SU-DHL-6 (cell line): ENCODE measurements around the gene SLC45A1.

Experiments
- EZH2phosphoT487 ChIP-seq: fragments of 200-600 bp; sonication (generic), shearing (Covaris generic); conservative IDR thresholded peaks from 2 replicates; pipeline ENCODE4 v1.6.1; 2018; ENCODE audit warnings: mild to moderate bottlenecking, antibody characterized with exemption, low read length, moderate library complexity, mixed read lengths
- TF ChIP-seq, protein P1 (sequence below): fragments of 200-600 bp; sonication (generic); IDR thresholded peaks from one replicate; pipeline ENCODE4 v1.5.1; 2017; ENCODE audit warnings: antibody characterized with exemption, mild to moderate bottlenecking, low read length, moderate library complexity; ENCODE audit not compliant: insufficient read depth, poor library complexity, severe bottlenecking

DNA sequence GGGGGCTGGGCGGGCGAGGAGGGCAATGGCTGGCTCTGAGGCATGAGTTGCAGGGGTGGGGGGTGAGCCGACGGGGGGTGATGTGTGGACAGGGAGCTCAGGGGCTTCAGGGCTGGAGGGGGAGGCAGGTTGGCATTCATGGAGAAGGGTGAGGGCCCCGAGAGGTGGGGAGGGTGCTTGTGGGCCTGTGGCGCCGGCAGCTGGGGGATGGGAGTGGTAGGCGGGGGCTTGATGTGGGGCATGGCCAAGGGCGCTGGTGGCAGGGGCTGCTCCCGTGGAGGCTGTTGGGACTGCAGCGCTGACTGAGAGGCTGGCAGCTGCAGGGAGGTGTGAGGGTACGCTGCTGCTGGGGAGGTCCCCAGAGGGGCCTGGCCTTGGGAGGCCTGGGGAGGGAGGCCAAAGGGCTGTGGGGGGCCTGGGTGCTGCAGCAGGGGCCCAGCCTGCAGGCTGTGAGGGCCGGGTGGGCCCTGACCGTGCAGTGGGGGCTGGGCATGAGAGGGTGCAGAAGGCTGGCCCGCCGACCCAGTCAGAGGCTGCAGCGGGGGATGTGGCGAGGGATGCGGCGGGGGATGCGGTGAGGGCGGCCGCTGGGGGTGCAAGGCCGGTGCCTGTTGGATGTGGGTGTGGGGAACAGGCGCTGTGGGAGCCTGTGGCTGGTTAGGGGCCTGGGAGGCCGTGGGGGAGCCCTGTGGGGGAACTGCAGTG, 42.7 kb downstream of the SLC45A1 start:
- TF ChIP-seq, protein P1, sequence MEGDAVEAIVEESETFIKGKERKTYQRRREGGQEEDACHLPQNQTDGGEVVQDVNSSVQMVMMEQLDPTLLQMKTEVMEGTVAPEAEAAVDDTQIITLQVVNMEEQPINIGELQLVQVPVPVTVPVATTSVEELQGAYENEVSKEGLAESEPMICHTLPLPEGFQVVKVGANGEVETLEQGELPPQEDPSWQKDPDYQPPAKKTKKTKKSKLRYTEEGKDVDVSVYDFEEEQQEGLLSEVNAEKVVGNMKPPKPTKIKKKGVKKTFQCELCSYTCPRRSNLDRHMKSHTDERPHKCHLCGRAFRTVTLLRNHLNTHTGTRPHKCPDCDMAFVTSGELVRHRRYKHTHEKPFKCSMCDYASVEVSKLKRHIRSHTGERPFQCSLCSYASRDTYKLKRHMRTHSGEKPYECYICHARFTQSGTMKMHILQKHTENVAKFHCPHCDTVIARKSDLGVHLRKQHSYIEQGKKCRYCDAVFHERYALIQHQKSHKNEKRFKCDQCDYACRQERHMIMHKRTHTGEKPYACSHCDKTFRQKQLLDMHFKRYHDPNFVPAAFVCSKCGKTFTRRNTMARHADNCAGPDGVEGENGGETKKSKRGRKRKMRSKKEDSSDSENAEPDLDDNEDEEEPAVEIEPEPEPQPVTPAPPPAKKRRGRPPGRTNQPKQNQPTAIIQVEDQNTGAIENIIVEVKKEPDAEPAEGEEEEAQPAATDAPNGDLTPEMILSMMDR, result no peak
- TF ChIP-seq EZH2phosphoT487, result no peak
